ENCODE measurements around the gene MVD. TPM values are rescaled to one million over a fixed set of nuclear protein-coding genes. Genes with fewer than 3 reads are reported as not detected.
"Not testable (repeated sequence)": the region's sequence is repeated elsewhere in the genome, so short reads cannot be mapped to it uniquely, and the experiment has no call there.

MVD gene
- total and polyA plus RNA-seq, 8 donors = 24.3 to 154 (median 36.3) TPM

- Histone ChIP-seq H3K4me1 (peaks cover 0 to 5% of the 10 kb centered on the region in 2 donors), H3K4me3 (no peak overlapping the region), H3K9me3 (no peaks in the 10 kb centered on the region), H3K27ac (no peak overlapping the region), H3K36me3 (peaks cover 0 to 19% of the 10 kb centered on the region in 2 donors), H3K27me3 (no peaks in the 10 kb centered on the region)
- intact Hi-C loops (cut with DNase I) = no loop called here
- DNase-seq = no peak
- no peak for TF ChIP-seq CTCF (IDR thresholded peaks at IDR 0.05)
- no peak for ATAC-seq
Measured at GRCh38 chr16:88669980-88670379, 7.1 kb upstream of the MVD start.

DNA sequence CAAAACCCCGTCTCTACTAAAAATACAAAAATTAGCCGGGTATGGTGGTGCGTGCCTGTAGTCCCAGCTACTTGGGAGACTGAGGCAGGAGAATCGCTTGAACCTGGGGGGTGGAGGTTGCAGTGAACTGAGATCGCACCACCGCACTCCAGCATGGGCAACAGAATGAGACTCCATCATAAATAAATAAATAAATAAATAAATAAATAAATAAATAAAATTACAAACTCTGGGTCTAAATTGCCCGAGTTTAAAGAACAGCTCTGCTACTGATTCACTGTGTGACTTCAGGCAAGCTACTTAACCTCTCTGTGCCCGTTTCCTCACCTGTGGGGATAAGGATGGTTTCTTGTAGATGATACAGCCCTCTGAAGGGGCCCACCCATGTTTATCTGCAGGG lies 6.6 kb upstream of the MVD start:
- ATAC-seq; H3K4me3 ChIP-seq; H3K27ac ChIP-seq; intact Hi-C loops (cut with DNase I); DNase-seq; H3K27me3 ChIP-seq; H3K9me3 ChIP-seq: not testable (repeated sequence)
- H3K4me1 ChIP-seq = peaks cover 0 to 10% of the 10 kb centered on the region in 2 donors
- H3K36me3 ChIP-seq = peaks cover 0 to 17% of the 10 kb centered on the region in 2 donors

DNA sequence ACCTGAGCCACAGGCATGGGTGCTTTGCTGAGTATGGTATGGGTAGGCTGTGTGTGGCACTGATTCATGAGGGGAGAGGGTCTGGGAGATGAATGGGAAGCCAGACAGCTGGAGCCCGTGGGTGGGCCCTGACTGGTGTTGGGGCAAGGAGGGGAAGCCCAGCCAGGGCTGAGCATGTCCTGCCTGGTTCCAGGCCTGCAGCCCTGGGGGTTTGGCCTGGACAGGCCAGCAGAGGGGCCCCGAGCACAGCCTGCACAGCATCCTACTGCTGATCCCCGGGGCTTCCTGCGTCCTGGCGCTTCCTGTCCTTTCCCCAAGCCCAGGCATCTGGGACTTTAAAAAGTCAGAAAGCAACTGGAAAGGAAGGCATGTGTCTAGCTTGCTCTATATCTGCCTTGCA lies 4.6 kb upstream of the MVD start:
- ATAC-seq = no peak
- H3K27me3 ChIP-seq = no peaks in the 10 kb centered on the region
- TF ChIP-seq CTCF (IDR thresholded peaks at IDR 0.05) = no peak
- intact Hi-C loops (cut with DNase I) = no loop called here
- DNase-seq = no peak
- peaks cover 0 to 18% of the 10 kb centered on the region in 2 donors for H3K4me1 ChIP-seq
- H3K9me3 ChIP-seq = no peaks in the 10 kb centered on the region
- no peak overlapping the region for H3K4me3 ChIP-seq
- peaks cover 0 to 4% of the 10 kb centered on the region in 2 donors for H3K36me3 ChIP-seq
- no peak overlapping the region for H3K27ac ChIP-seq

DNA sequence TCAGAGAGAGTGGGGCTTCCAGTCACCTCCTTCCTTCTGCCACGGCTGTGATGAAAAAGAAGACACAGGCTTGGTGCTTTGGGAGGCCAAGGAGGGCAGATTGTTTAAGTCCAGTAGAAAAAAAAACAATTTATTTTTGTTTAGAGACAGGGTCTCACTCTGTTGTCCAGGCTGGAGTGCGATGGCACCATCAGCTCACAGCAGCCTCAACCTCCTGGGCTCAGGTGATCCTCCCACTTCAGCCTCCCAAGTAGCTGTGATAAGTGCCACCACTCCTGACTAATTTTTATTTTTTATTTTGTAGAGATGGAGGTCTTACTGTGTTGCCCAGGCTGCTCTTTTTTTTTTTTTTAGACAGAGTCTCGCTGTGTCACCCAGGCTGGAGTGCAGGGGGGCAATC lies 2.7 kb upstream of the MVD start:
- H3K27ac ChIP-seq = no peak overlapping the region
- H3K36me3 ChIP-seq = no peaks in the 10 kb centered on the region
- TF ChIP-seq CTCF (IDR thresholded peaks at IDR 0.05) = no peak
- intact Hi-C loops (cut with DNase I) = no loop called here
- no peaks in the 10 kb centered on the region for H3K27me3 ChIP-seq
- H3K4me1 ChIP-seq = peaks cover 0 to 35% of the 10 kb centered on the region in 2 donors
- H3K4me3 ChIP-seq = no peak overlapping the region
- H3K9me3 ChIP-seq = no peaks in the 10 kb centered on the region
- ATAC-seq (no peak), DNase-seq (no peak)

GRCh38 chr16:88665148-88665547 lies 2.3 kb upstream of the MVD start:
- intact Hi-C loops (cut with DNase I) = no loop called here
- DNase-seq (no peak), ATAC-seq (no peak)

More at GRCh38 chr16:88665148-88665547, 2.3 kb upstream of the MVD start:
- H3K9me3 ChIP-seq = no peaks in the 10 kb centered on the region
- H3K4me3 ChIP-seq = no peak overlapping the region
- H3K36me3 ChIP-seq = no peaks in the 10 kb centered on the region
- TF ChIP-seq CTCF (IDR thresholded peaks at IDR 0.05) = no peak
- H3K27ac ChIP-seq = no peak overlapping the region
- H3K27me3 ChIP-seq = no peaks in the 10 kb centered on the region
- H3K4me1 ChIP-seq = peaks cover 0 to 35% of the 10 kb centered on the region in 2 donors

Data from left lung (tissue), 10 donors.